ENCODE measurements around the gene ZNF587.
"Not testable (repeated sequence)": the region's sequence is repeated elsewhere in the genome, so short reads cannot be mapped to it uniquely, and the experiment has no call there.

Gene ZNF587

GRCh38 chr19:57888107-57888559 lies 38.5 kb downstream of the ZNF587 start:
- peak overlapping the region; percentile 85 for H3K4me3 ChIP-seq
- no peak for DNase-seq (ENCODE audit: low spot score)
- no peak for TF ChIP-seq CTCF (IDR thresholded peaks at IDR 0.05)
- H3K27ac ChIP-seq, result peak overlapping the region in 1 of 2 donors; percentile 77

GRCh38 chr19:57888560-57889231 lies 39.0 kb downstream of the ZNF587 start, which contains the start of gene ZNF814:
TSS of gene ZNF814 (minus strand) at chr19:57889037. CDS start at chr19:57888802, 235 bp downstream.
- DNase-seq (ENCODE audit: low spot score), result peak; percentile 80
- no peak for TF ChIP-seq CTCF (IDR thresholded peaks at IDR 0.05)
- Histone ChIP-seq H3K27ac (peak within 1 kb of the TSS in 1 of 2 donors; percentile 77), H3K4me3 (peak within 1 kb of the TSS; percentile 85)

GRCh38 chr19:57890706-57891105 lies 41.0 kb downstream of the ZNF587 start:
- not testable (repeated sequence) for H3K27ac ChIP-seq; H3K4me3 ChIP-seq; DNase-seq (ENCODE audit: low spot score)

- DNase-seq (ENCODE audit: low spot score), result no peak
- Histone ChIP-seq H3K27ac (no peak overlapping the region), H3K4me3 (no peak overlapping the region)
- no peak for TF ChIP-seq CTCF (IDR thresholded peaks at IDR 0.05)
These were observed 50.7 kb downstream of the ZNF587 start for GRCh38 chr19:57900311-57900710.

- DNase-seq (ENCODE audit: low spot score), result no peak
- H3K27ac ChIP-seq, result no peak overlapping the region
- no peak for TF ChIP-seq CTCF (IDR thresholded peaks at IDR 0.05)
- H3K4me3 ChIP-seq, result no peak overlapping the region
These were observed 54.0 kb downstream of the ZNF587 start for GRCh38 chr19:57903618-57904184.

- no peak overlapping the region for H3K4me3 ChIP-seq
- no peak for TF ChIP-seq CTCF (IDR thresholded peaks at IDR 0.05)
- no peak for DNase-seq (ENCODE audit: low spot score)
- no peak overlapping the region for H3K27ac ChIP-seq
These were observed 55.6 kb downstream of the ZNF587 start for GRCh38 chr19:57905258-57905657.

- Histone ChIP-seq H3K4me3 (no peak overlapping the region), H3K27ac (no peak overlapping the region)
- TF ChIP-seq CTCF (IDR thresholded peaks at IDR 0.05), result no peak
- no peak for DNase-seq (ENCODE audit: low spot score)
These were observed 57.7 kb downstream of the ZNF587 start for GRCh38 chr19:57907394-57907793.
